OCI-LY1 (cell line): Measurements from ENCODE around the gene PSMD5.

Experiments used
- CTCF ChIP-seq: fragments of 200-600 bp; sonication (generic), shearing (Covaris generic); IDR thresholded peaks from 2 replicates; pipeline ENCODE4 v1.5.1; 2017; ENCODE audit warnings: mild to moderate bottlenecking, antibody characterized with exemption, low read length, moderate library complexity, mixed read lengths
- EZH2 ChIP-seq: fragments of 200-600 bp; sonication (generic), shearing (Covaris generic); IDR thresholded peaks from 2 replicates; pipeline ENCODE4 v1.8.0; 2017; ENCODE audit warnings: borderline replicate concordance, mixed run types, mild to moderate bottlenecking, antibody characterized with exemption, low read length, moderate library complexity, mixed read lengths

GRCh38 chr9:120888626-120889025 lies 45.9 kb upstream of the PSMD5 start:
- TF ChIP-seq CTCF (no peak), EZH2 (no peak)
